GM21528 (cell line): Measurements from ENCODE around the gene LRRC63.
A peak's percentile ranks its signal among the peaks of the same experiment; 100 is the strongest.
"Not testable (repeated sequence)": the region's sequence is repeated elsewhere in the genome, so short reads cannot be mapped to it uniquely, and the experiment has no call there.

Experiments
- ATAC-seq: cut with Tn5 transposase; IDR thresholded peaks from one replicate; pipeline ENCODE4 v1.9.1; 2021; ENCODE audit warnings: mild to moderate bottlenecking, moderate library complexity; ENCODE audit not compliant: unreplicated experiment, low FRiP score

LRRC63 gene, protein sequence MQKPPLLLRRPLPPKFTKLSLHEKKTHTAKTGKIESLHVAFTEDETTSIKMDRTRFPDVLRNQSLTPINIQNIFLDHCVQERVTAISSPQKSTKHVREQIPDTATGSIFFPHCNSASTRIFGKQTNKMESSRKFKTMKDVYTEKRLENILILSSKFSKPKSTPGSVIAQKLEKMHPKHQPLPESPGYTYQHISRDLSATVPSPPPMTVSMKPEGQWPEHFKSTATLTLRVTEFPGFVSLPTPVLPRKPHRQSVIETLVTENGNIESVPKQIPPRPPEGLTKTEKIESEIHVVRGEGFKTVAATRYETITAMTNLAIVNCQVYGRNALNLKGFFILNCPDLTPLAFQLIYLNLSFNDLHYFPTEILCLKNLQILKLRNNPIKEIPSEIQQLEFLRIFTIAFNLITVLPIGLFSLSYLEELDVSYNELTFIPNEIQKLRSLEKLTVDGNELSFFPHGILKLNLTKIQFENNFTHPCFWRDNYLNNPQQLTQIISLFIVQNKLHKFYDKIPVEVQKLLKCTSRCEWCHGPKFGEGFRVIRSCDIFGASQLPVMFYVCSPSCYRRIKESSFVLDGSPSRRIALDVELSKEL

GRCh38 chr13:46211483-46212351 lies at the start of gene LRRC63:
LRRC63 (plus strand) TSS chr13:46211928; CDS start chr13:46213035, 1,107 bp downstream.
- peak; percentile 96 for ATAC-seq

- not testable (repeated sequence) for ATAC-seq
Measured at GRCh38 chr13:46162741-46163140, 49.0 kb upstream of the LRRC63 start.

DNA sequence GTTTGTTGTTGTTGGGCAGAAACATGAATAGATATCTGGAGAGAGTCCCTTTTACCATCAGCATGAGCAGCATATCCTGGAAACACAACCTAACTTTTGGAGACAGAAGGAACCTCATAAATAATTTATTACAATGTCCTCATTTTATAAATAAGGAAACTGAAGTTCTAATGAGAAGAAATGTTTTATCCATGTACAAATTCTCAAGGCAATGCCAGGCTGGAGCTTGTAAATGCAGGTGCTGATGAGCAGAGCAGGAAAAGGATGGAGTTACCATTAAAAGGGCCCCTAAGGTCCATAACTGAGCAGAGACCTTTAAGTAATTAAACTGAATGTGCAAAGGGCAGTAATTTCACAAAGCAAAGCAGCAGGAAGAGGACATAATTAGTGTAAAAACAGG lies 47.1 kb upstream of the LRRC63 start:
- no peak for ATAC-seq

- peak; percentile 56 for ATAC-seq
Measured at GRCh38 chr13:46165485-46166223, 46.1 kb upstream of the LRRC63 start.

- ATAC-seq = no peak
Measured at GRCh38 chr13:46166224-46166584, 45.5 kb upstream of the LRRC63 start.

DNA sequence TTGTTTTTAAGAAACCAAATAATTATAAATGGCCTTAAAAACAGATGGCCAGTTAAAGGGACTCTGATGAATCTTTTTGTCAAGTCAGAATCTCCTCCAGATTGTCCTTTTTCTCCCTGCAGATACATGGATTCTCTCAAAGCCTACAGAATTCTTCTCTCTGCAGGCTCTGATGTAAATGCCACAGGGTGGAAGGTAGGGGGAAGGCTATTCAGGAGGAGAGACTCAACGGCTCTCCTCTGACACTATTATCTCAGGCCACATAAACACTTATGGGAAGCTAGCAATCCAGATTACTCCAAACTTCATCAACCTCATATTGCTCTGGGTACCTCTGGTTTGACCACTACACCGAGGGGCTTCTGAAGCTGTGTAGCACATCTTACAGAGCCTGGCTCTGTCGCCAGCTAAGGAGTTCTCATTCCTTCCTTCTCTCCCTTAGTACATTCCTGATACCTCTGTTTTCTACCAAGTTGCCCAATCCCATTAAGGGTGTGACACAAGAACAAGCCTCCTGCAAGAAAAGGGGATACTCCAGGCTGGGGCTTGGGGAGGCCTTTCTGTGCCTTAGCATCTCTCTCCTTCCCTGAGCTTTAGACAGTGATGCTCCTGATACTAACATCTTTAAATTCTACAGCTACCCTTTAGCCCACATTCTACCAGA lies 44.6 kb upstream of the LRRC63 start:
- no peak for ATAC-seq

DNA sequence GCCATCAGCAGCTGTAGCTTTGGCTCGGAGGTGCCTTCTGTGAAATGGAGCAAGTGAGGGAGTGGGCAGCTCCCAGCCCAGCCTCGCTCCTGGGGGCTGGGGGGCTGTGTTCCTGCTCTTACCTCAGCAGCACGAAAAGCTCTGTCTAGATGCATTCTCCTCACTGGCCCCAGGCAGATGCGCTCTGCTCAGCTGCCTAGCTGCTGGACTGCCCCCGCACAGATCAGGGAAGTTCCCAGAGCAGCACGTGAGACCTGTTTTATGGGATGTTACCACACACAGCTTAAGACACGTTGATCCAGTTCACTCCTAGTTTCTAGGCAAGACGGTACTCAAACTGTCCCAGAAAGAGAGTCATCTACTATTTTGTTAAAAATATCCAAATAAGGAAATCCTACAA lies 43.4 kb upstream of the LRRC63 start:
- ATAC-seq = no peak

DNA sequence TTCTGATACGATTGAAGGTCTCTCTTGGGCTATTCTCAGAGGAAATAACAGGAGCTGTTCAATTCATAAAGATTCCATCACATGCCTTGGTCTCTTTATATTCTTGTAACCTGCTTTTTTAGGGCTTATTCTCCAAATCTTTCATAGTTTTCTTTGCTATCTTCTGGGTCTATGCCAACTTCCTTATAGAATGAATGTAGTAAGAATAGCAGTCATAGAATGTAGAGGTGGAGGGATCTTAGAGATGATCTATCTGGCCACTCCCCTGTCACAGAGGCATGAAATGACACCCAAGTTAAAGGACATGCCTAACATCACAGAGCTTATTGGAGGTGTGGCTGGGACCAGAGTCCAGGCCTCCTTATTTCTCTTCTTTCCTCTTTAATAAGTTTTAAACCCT lies 42.9 kb upstream of the LRRC63 start:
- no peak for ATAC-seq

DNA sequence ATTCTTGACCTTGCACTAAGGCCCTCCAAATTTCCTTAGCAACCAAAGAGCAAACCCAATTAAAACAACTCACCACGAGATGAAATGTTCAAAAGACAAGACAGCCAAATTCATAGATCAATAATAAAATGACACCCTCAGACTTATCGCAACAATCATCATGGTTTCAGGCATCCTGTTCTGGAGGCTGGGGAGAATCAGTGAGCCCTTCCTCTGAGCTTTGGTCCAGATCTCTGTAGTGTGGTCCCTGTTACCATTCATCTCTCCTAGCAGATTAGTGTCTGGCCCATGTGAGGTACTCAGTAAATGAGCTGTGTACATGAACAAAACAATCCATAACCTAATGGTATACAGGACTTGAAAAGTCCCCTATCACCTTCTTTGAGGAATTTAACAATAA lies 42.0 kb upstream of the LRRC63 start:
- no peak for ATAC-seq

DNA sequence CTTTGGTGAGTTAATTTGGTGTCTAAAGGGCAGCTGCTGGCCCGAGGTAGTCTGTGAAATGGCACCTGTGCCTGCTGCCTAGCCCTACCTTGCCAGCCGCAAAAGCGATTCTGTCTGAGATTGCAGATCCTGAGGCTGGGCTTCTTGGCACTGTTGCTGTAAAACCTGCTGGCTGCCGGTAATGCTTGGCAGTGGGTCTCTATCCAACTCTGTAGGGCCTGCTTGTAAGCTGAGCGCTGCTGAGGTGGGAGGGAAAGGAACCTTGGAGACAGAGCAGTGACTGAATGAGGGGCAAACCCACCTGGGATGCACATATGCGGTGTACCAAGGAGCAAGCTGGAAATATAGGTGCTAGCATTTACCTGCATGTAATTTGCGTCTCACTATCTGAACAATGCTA lies 41.5 kb upstream of the LRRC63 start:
- ATAC-seq = no peak

DNA sequence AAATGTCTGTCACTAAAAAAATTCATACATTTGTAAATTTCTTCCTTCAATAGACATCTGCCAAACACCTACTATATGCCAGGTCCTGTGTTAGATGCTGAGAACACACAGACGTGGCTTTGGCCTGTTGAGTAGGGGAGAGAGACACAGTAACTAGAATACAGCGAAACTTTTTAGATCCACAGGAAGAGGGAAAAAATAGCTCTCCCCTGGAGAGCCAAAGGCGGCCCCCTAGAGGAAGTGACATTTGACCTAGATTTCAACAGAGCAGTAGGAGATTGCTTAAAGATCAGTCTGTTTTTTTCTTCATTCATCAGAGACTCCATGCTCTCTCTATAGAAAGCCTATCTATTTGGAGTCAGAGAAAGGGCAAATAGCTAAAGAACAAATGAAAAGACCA lies 41.0 kb upstream of the LRRC63 start:
- ATAC-seq = no peak

- no peak for ATAC-seq
Measured at GRCh38 chr13:46171217-46171616, 40.5 kb upstream of the LRRC63 start.

- ATAC-seq = no peak
Measured at GRCh38 chr13:46171739-46172138, 40.0 kb upstream of the LRRC63 start.

- no peak for ATAC-seq
Measured at GRCh38 chr13:46172531-46172991, 39.2 kb upstream of the LRRC63 start.

DNA sequence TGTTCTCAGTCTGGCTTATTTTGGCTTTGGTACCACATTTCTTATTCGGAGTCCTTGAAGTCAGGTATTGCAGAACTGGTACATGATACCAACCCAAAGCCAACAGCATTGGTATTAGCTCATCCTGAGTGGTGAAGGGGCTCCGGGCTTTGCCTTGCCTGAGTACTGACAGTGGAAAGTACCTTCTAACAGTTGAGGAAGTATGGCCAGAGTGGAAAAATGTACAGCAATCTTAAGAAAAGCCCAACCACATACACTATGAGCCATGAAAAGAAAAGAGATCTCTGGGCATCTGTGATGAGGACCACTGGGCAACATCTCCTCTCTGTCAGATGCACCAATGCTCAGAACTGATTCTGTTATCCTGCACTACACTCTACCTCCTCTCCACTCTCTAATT lies 38.1 kb upstream of the LRRC63 start:
- ATAC-seq = no peak

DNA sequence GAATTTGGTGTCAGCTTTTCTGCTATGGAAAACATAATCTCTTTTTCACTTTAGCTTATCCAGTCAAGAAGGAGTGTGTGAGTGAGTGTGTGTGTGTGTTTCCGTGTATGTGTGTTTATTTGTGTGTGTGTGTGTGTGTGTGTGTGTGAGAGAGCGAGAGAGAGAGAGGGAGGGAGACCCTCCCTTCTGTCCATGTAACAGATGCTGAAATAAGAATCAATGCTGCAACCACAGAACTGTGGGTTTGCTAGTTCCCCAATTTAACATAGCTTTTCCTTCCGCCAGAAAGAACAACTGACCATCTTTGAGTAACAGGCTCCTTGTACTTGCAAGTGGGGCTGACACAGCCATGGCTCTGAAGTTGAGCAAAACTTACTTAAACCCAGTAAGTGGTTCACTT lies 35.0 kb upstream of the LRRC63 start:
- peak; percentile 38 for ATAC-seq

- ATAC-seq = no peak
Measured at GRCh38 chr13:46178143-46178542, 33.6 kb upstream of the LRRC63 start.

DNA sequence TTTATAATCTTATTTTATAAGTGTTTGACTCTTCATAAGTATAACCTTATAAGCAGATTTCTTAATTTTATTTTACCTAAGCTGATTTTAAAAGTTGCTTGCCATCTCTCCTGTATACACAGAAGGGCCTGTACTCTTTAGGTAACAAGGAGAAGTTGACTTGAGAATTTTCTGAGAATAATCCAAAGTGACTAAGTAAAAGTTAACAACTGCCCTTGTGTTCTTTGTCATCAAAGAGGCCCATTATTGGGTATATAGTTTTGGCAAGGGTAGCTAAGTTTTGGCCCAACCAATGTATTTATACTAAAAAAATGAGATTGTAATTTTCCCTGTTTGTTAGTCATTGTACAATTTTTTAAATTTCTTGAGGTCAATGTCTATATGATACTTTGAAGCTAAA lies 32.9 kb upstream of the LRRC63 start:
- ATAC-seq = no peak

- ATAC-seq = no peak
Measured at GRCh38 chr13:46179491-46179908, 32.2 kb upstream of the LRRC63 start.
